HUES64 (cell line): Measurements from ENCODE around the gene TBC1D22A.
A peak's percentile ranks its signal among the peaks of the same experiment; 100 is the strongest.
"Not testable (repeated sequence)": the region's sequence is repeated elsewhere in the genome, so short reads cannot be mapped to it uniquely, and the experiment has no call there.

Experiments used
- H3K27ac ChIP-seq: 2 replicates; pipeline ENCODE4 v1.7.0; 2013; ENCODE audit warnings: low read depth, low read length, inconsistent platforms
- H3K27me3 ChIP-seq: 2 replicates; pipeline ENCODE4 v1.6.1; 2013; ENCODE audit warnings: mild to moderate bottlenecking, low read length; ENCODE audit not compliant: insufficient read depth
- H3K36me3 ChIP-seq: 2 replicates; pipeline ENCODE4 v1.6.1; 2013; ENCODE audit warnings: mild to moderate bottlenecking, low read length; ENCODE audit not compliant: insufficient read depth
- H3K4me1 ChIP-seq: 2 replicates; pipeline ENCODE4 v1.6.1; 2013; ENCODE audit warnings: mild to moderate bottlenecking, low read length, moderate library complexity; ENCODE audit not compliant: insufficient read depth
- H3K4me3 ChIP-seq: 2 replicates; pipeline ENCODE4 v1.5.1; 2013; ENCODE audit warnings: mild to moderate bottlenecking, low read length, moderate library complexity
- H3K9ac ChIP-seq: 2 replicates; pipeline ENCODE4 v1.6.1; 2013; ENCODE audit warnings: mild to moderate bottlenecking, low read depth, low read length
- H3K9me3 ChIP-seq: 2 replicates; pipeline ENCODE4 v1.6.1; 2013; ENCODE audit warnings: low read depth, low read length; ENCODE audit not compliant: insufficient read depth
- WGBS: fragments of 150-250, 120-280 bp; methylation state at CpG from one replicate; pipeline ENCODE4 v1.1.7; 2013; ENCODE audit warnings: missing lambda C conversion rate; 5-methylcytosine and 5-hydroxymethylcytosine counted together

Gene TBC1D22A

DNA sequence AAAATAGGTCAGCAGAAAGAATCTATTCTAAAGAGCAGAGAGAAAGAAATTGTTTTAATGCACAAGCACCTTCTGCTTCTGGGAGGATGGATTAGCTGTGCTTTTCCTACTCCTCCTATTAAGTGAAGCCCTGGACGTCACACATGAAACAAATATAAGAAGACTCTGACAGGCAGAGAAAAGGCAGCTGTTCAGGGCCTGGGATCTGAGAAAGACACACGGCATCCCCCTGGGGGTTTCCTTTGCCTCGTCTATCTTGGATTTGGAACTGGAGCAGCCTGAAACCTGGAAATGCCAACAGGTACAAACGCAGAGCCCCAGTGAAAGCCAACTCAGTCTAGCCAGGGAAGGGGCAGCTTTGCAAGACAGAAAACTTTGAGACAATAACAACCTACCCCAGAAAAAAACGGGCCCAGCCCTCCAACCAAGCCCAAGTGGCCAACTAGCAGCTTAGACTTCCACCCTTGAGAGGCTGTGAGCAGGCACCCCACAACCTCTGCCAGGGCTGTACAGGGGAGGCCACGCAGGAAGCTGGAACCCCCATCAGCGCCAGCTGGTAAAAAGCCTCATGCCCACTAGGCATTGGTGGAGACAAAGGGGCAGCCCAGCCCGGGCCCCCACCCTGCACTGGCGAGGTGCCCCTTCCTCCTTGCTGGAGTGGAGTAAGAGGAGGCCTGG is 31.7 kb upstream of the TBC1D22A start:
- 93% methylated on average over 9 of the region's 9 CpGs for WGBS
- H3K9me3 ChIP-seq: no peaks in the 10 kb centered on the region
- H3K4me3 ChIP-seq: no peak overlapping the region
- no peaks in the 10 kb centered on the region for H3K36me3 ChIP-seq
- H3K4me1 ChIP-seq: peaks cover 17% of the 10 kb centered on the region; the same call in 1 of the 2 replicates
- H3K27ac ChIP-seq: no peak overlapping the region
- no peaks in the 10 kb centered on the region for H3K27me3 ChIP-seq
- no peak overlapping the region for H3K9ac ChIP-seq

GRCh38 chr22:46731246-46732040 is 31.0 kb upstream of the TBC1D22A start:
- WGBS: 62% methylated on average over 22 of the region's 22 CpGs
- no peaks in the 10 kb centered on the region for H3K9me3 ChIP-seq
- H3K27me3 ChIP-seq: no peaks in the 10 kb centered on the region
- no peak overlapping the region for H3K4me3 ChIP-seq
- peak overlapping the region; percentile 52; the same call in 1 of the 2 replicates for H3K9ac ChIP-seq
- no peak overlapping the region for H3K27ac ChIP-seq
- H3K36me3 ChIP-seq: no peaks in the 10 kb centered on the region
- H3K4me1 ChIP-seq: peaks cover 24% of the 10 kb centered on the region

DNA sequence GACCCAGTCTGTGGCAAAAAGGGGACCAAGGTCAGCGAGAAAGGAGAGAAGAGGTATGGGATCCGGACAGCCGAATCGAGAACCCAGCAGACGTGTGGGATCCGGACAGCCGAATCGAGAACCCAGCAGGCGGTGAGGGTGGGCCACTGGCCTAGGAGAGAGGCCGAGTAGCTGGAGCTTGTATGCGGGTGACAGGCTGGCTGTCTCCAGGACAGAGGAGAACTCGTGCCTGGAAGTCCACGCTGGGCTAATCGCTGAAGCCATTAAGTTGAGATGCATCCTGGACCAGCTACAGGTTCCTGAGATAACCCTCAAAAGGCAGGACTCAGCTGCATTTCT is 30.4 kb upstream of the TBC1D22A start:
- H3K9me3 ChIP-seq: no peaks in the 10 kb centered on the region
- no peak overlapping the region for H3K4me3 ChIP-seq
- no peaks in the 10 kb centered on the region for H3K36me3 ChIP-seq
- no peak overlapping the region for H3K27ac ChIP-seq
- 88% methylated on average over 14 of the region's 14 CpGs for WGBS
- no peak overlapping the region for H3K9ac ChIP-seq
- H3K4me1 ChIP-seq: peaks cover 30% of the 10 kb centered on the region
- no peaks in the 10 kb centered on the region for H3K27me3 ChIP-seq

DNA sequence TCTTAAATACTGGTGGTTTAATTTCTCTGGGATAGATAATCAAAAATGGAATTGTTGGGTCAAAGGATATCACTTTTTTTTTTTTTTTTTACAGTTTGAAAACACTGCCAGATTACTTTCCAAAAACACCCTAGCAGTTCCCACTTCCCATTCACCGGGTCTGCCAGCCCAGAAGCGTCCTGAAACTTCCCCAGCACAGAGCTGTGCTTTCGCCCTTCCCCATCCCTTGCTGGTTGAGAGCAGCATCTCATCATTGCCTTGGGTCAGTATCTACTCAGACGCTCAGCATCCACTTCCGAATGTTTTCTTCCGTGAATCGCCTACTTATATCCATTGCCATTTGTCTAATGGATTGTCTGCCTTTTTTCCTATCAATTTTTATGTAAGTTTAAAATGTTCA is 29.9 kb upstream of the TBC1D22A start:
- H3K4me1 ChIP-seq: peaks cover 30% of the 10 kb centered on the region
- H3K9ac ChIP-seq: no peak overlapping the region
- H3K27ac ChIP-seq: no peak overlapping the region
- H3K9me3 ChIP-seq: no peaks in the 10 kb centered on the region
- no peaks in the 10 kb centered on the region for H3K36me3 ChIP-seq
- no peaks in the 10 kb centered on the region for H3K27me3 ChIP-seq
- WGBS: 84% methylated on average over 7 of the region's 7 CpGs
- H3K4me3 ChIP-seq: no peak overlapping the region

- 94% methylated on average over 12 of the region's 12 CpGs for WGBS
- not testable (repeated sequence) for H3K4me3 ChIP-seq, H3K9me3 ChIP-seq, H3K9ac ChIP-seq, H3K27ac ChIP-seq, H3K27me3 ChIP-seq, H3K36me3 ChIP-seq
- H3K4me1 ChIP-seq: peaks cover 30% of the 10 kb centered on the region
These were observed 28.2 kb upstream of the TBC1D22A start for GRCh38 chr22:46734213-46734722.

GRCh38 chr22:46734830-46735453 is 27.5 kb upstream of the TBC1D22A start:
- WGBS: 93% methylated on average over 12 of the region's 12 CpGs
- Histone ChIP-seq H3K27ac (no peak overlapping the region), H3K4me3 (no peak overlapping the region), H3K27me3 (no peaks in the 10 kb centered on the region), H3K36me3 (no peaks in the 10 kb centered on the region), H3K4me1 (peaks cover 30% of the 10 kb centered on the region), H3K9me3 (no peaks in the 10 kb centered on the region), H3K9ac (no peak overlapping the region)

- no peak overlapping the region for H3K9ac ChIP-seq
- peak overlapping the region; percentile 89 for H3K4me3 ChIP-seq
These were observed 26.5 kb upstream of the TBC1D22A start for GRCh38 chr22:46735747-46736608.

DNA sequence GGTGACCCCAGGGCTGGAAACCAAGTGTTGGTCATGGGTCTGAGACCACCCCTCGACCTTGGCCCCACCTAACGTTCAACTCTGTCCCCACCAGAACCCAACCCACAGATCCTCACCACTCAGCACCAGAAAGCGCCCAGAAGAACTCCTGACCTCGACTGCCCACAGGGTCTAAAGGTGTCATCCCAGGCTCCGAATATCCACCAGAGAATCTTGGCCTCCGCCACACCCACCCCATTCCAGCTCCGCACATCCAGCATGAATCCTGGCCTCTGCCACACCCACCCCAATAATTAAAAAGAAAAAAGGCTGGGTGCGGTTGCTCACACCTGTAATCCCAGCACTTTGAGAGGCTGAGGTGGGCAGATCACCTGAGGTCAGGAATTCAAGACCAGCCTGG is 25.7 kb upstream of the TBC1D22A start:
- Histone ChIP-seq H3K27ac (no peak overlapping the region), H3K4me1 (peaks cover 24% of the 10 kb centered on the region), H3K9me3 (no peaks in the 10 kb centered on the region), H3K9ac (no peak overlapping the region), H3K27me3 (no peaks in the 10 kb centered on the region), H3K36me3 (no peaks in the 10 kb centered on the region), H3K4me3 (peak overlapping the region; percentile 89)
- WGBS: 85% methylated on average over 8 of the region's 8 CpGs

More at GRCh38 chr22:46735747-46736608, 26.5 kb upstream of the TBC1D22A start:
- Histone ChIP-seq H3K27me3 (no peaks in the 10 kb centered on the region), H3K9me3 (no peaks in the 10 kb centered on the region), H3K36me3 (no peaks in the 10 kb centered on the region), H3K27ac (no peak overlapping the region; the same call in 1 of the 2 replicates), H3K4me1 (peaks cover 30% of the 10 kb centered on the region)
- 59% methylated on average over 13 of the region's 13 CpGs for WGBS

GRCh38 chr22:46737105-46737975 is 25.1 kb upstream of the TBC1D22A start:
- H3K27me3 ChIP-seq: no peaks in the 10 kb centered on the region
- WGBS: 7% methylated on average over 53 of the region's 53 CpGs
- H3K9ac ChIP-seq: peak overlapping the region; percentile 80
- H3K4me3 ChIP-seq: peak overlapping the region; percentile 89
- no peaks in the 10 kb centered on the region for H3K36me3 ChIP-seq
- peak overlapping the region; percentile 52; the same call in 1 of the 2 replicates for H3K27ac ChIP-seq
- peaks cover 19% of the 10 kb centered on the region for H3K4me1 ChIP-seq
- H3K9me3 ChIP-seq: no peaks in the 10 kb centered on the region
